Neural progenitor cell (in vitro differentiated cells): ENCODE measurements around the gene DYNC1I2. TPM values are rescaled to one million over a fixed set of nuclear protein-coding genes. Genes with fewer than 3 reads are reported as not detected.
A peak's percentile ranks its signal among the peaks of the same experiment; 100 is the strongest.

ENCODE experiments used
- DNase-seq: peaks from one replicate; pipeline ENCODE4 v3.0.0-alpha.2; 2016; ENCODE audit warnings: low spot score
- H2AFZ ChIP-seq: fragments of 200-600 bp; sonication (generic); replicated peaks from 2 replicates; pipeline ENCODE4 v1.6.1; 2016; ENCODE audit warnings: antibody characterized with exemption
- H3F3A ChIP-seq: fragments of 200-600 bp; sonication (generic); 2 replicates; pipeline ENCODE4 v1.6.1; 2016; ENCODE audit warnings: antibody characterized with exemption, low read depth
- H3K27ac ChIP-seq: fragments of 200-600 bp; sonication (generic); 2 replicates; pipeline ENCODE4 v1.5.1; 2016; ENCODE audit warnings: mild to moderate bottlenecking
- H3K27me3 ChIP-seq: fragments of 200-600 bp; sonication (generic); 2 replicates; pipeline ENCODE4 v1.6.1; 2016; ENCODE audit warnings: mild to moderate bottlenecking, moderate library complexity
- H3K36me3 ChIP-seq: fragments of 200-600 bp; sonication (generic); 2 replicates; pipeline ENCODE4 v1.5.1; 2016
- H3K4me1 ChIP-seq: fragments of 200-600 bp; sonication (generic); 2 replicates; pipeline ENCODE4 v1.6.1; 2016; ENCODE audit warnings: mixed run types
- H3K4me2 ChIP-seq: fragments of 200-600 bp; sonication (generic); 2 replicates; pipeline ENCODE4 v1.6.1; 2016
- H3K4me3 ChIP-seq: fragments of 200-600 bp; sonication (generic); 2 replicates; pipeline ENCODE4 v1.5.1; 2016
- H3K79me2 ChIP-seq: fragments of 200-600 bp; sonication (generic); 2 replicates; pipeline ENCODE4 v1.6.1; 2016; ENCODE audit warnings: low read depth
- H3K9ac ChIP-seq: fragments of 200-600 bp; sonication (generic); 2 replicates; pipeline ENCODE4 v1.6.1; 2016
- H3K9me3 ChIP-seq: fragments of 200-600 bp; sonication (generic); 2 replicates; pipeline ENCODE4 v1.5.1; 2016; ENCODE audit warnings: low read depth
- H4K20me1 ChIP-seq: fragments of 200-600 bp; sonication (generic); 2 replicates; pipeline ENCODE4 v1.6.1; 2016; ENCODE audit warnings: low read depth
- H3K27ac Mint-ChIP-seq: 3 replicates; pipeline ENCODE4 v1.8.0; 2021; ENCODE audit warnings: mixed read lengths
- H3K27me3 Mint-ChIP-seq: 2 replicates; pipeline ENCODE4 v1.8.0; 2022; ENCODE audit warnings: low read depth, mild to moderate bottlenecking, inconsistent platforms, moderate library complexity, mixed read lengths; ENCODE audit not compliant: insufficient read depth
- H3K36me3 Mint-ChIP-seq: 3 replicates; pipeline ENCODE4 v1.8.0; 2021; ENCODE audit warnings: mixed read lengths
- H3K4me1 Mint-ChIP-seq: 3 replicates; pipeline ENCODE4 v1.8.0; 2021; ENCODE audit warnings: mixed read lengths
- H3K4me3 Mint-ChIP-seq: 3 replicates; pipeline ENCODE4 v1.8.0; 2021; ENCODE audit warnings: mild to moderate bottlenecking, moderate library complexity, mixed read lengths
- H3K9me3 Mint-ChIP-seq: 3 replicates; pipeline ENCODE4 v1.8.0; 2020; ENCODE audit warnings: mixed read lengths
- CTCF ChIP-seq: fragments of 200-600 bp; sonication (generic); IDR thresholded peaks from 2 replicates; pipeline ENCODE4 v1.5.1; 2017; ENCODE audit warnings: antibody characterized with exemption, mild to moderate bottlenecking
- EZH2 ChIP-seq: fragments of 200-600 bp; sonication (generic); IDR thresholded peaks from 2 replicates; pipeline ENCODE4 v1.6.1; 2017; ENCODE audit warnings: antibody characterized with exemption, mild to moderate bottlenecking, moderate library complexity
- EZH2phosphoT487 ChIP-seq: fragments of 200-600 bp; sonication (generic); IDR thresholded peaks from 2 replicates; pipeline ENCODE4 v1.6.1; 2017; ENCODE audit warnings: antibody characterized with exemption
- total RNA-seq: library from RNA; depleted of rRNA; stranded (reverse); fragments of >200 nt; gene quantifications from 2 replicates; pipeline ENCODE4 v1.2.3, GENCODE V29; 2015; ENCODE audit warnings: low replicate concordance

The DYNC1I2 gene
- total RNA-seq: 115 and 174 TPM in 2 replicates

- H4K20me1 ChIP-seq: peaks cover 10% of the 10 kb centered on the region
- no peak for TF ChIP-seq EZH2
- no peak for TF ChIP-seq CTCF
- no peak for TF ChIP-seq EZH2phosphoT487
- Mint-ChIP-seq H3K27ac (peak within 1 kb of the TSS; percentile 80), H3K9me3 (no peaks in the 10 kb centered on the region), H3K27me3 (no peaks in the 10 kb centered on the region), H3K4me3 (peak within 1 kb of the TSS; percentile 98), H3K4me1 (peaks cover 12% of the 10 kb centered on the region), H3K36me3 (peaks cover 5% of the 10 kb centered on the region)
- H3K9me3 ChIP-seq: no peaks in the 10 kb centered on the region
- no peak within 1 kb of the TSS for H3K27ac ChIP-seq
- H3K4me3 ChIP-seq: peak within 1 kb of the TSS; percentile 79
- peak within 1 kb of the TSS; percentile 74 for H2AFZ ChIP-seq
- peaks cover 6% of the 10 kb centered on the region for H3K36me3 ChIP-seq
- peaks cover 49% of the 10 kb centered on the region for H3K79me2 ChIP-seq
- no peaks in the 10 kb centered on the region for H3K27me3 ChIP-seq
- peak; percentile 92 for DNase-seq
- peaks cover 9% of the 10 kb centered on the region for H3K4me1 ChIP-seq
- peak within 1 kb of the TSS; percentile 82 for H3K4me2 ChIP-seq
- peak within 1 kb of the TSS; percentile 58 for H3K9ac ChIP-seq
- H3F3A ChIP-seq: no peaks in the 10 kb centered on the region
These were observed at the start of gene DYNC1I2 for GRCh38 chr2:171687287-171688128. TSS of gene DYNC1I2 (plus strand) at chr2:171687469. CDS start at chr2:171690156, 2,687 bp downstream.

GRCh38 chr2:171651667-171652415, 35.4 kb upstream of the DYNC1I2 start:
- no peaks in the 10 kb centered on the region for H3K9me3 ChIP-seq
- H3K4me1 ChIP-seq: no peaks in the 10 kb centered on the region
- no peak overlapping the region for H3K4me3 Mint-ChIP-seq
- H3K4me1 Mint-ChIP-seq: no peaks in the 10 kb centered on the region
- no peak overlapping the region for H3K9ac ChIP-seq
- H3K27ac ChIP-seq: no peak overlapping the region
- H3K36me3 Mint-ChIP-seq: no peaks in the 10 kb centered on the region
- no peaks in the 10 kb centered on the region for H3K79me2 ChIP-seq
- H3K27ac Mint-ChIP-seq: no peak overlapping the region
- no peak overlapping the region for H3K4me3 ChIP-seq
- no peak overlapping the region for H2AFZ ChIP-seq
- no peaks in the 10 kb centered on the region for H3F3A ChIP-seq
- DNase-seq: no peak
- no peaks in the 10 kb centered on the region for H4K20me1 ChIP-seq
- H3K9me3 Mint-ChIP-seq: peaks cover 14% of the 10 kb centered on the region
- H3K27me3 ChIP-seq: no peaks in the 10 kb centered on the region
- TF ChIP-seq EZH2 (no peak), EZH2phosphoT487 (no peak), CTCF (no peak)
- H3K36me3 ChIP-seq: no peaks in the 10 kb centered on the region
- peaks cover 6% of the 10 kb centered on the region for H3K27me3 Mint-ChIP-seq
- H3K4me2 ChIP-seq: no peak overlapping the region

- Mint-ChIP-seq H3K36me3 (no peaks in the 10 kb centered on the region), H3K27me3 (peaks cover 6% of the 10 kb centered on the region), H3K27ac (no peak overlapping the region), H3K4me3 (no peak overlapping the region), H3K4me1 (no peaks in the 10 kb centered on the region), H3K9me3 (peaks cover 14% of the 10 kb centered on the region)
- Histone ChIP-seq H3K36me3 (no peaks in the 10 kb centered on the region), H3K4me3 (no peak overlapping the region), H3F3A (no peaks in the 10 kb centered on the region), H3K27me3 (no peaks in the 10 kb centered on the region), H3K9me3 (no peaks in the 10 kb centered on the region), H3K4me2 (no peak overlapping the region), H3K79me2 (no peaks in the 10 kb centered on the region), H3K4me1 (no peaks in the 10 kb centered on the region), H4K20me1 (no peaks in the 10 kb centered on the region), H2AFZ (peak overlapping the region; percentile 57), H3K27ac (no peak overlapping the region), H3K9ac (no peak overlapping the region)
- no peak for TF ChIP-seq EZH2phosphoT487
- TF ChIP-seq EZH2: no peak
- TF ChIP-seq CTCF: no peak
- no peak for DNase-seq
These were observed 34.9 kb upstream of the DYNC1I2 start for GRCh38 chr2:171652416-171652785.
